GM19455 (cell line): ENCODE data around the gene USP22.
A peak's percentile ranks its signal among the peaks of the same experiment; 100 is the strongest.
"Not testable (repeated sequence)": the region's sequence is repeated elsewhere in the genome, so short reads cannot be mapped to it uniquely, and the experiment has no call there.

Source experiments
- ATAC-seq: cut with Tn5 transposase; IDR thresholded peaks from one replicate; pipeline ENCODE4 v1.9.1; 2021; ENCODE audit not compliant: unreplicated experiment

USP22 gene

DNA sequence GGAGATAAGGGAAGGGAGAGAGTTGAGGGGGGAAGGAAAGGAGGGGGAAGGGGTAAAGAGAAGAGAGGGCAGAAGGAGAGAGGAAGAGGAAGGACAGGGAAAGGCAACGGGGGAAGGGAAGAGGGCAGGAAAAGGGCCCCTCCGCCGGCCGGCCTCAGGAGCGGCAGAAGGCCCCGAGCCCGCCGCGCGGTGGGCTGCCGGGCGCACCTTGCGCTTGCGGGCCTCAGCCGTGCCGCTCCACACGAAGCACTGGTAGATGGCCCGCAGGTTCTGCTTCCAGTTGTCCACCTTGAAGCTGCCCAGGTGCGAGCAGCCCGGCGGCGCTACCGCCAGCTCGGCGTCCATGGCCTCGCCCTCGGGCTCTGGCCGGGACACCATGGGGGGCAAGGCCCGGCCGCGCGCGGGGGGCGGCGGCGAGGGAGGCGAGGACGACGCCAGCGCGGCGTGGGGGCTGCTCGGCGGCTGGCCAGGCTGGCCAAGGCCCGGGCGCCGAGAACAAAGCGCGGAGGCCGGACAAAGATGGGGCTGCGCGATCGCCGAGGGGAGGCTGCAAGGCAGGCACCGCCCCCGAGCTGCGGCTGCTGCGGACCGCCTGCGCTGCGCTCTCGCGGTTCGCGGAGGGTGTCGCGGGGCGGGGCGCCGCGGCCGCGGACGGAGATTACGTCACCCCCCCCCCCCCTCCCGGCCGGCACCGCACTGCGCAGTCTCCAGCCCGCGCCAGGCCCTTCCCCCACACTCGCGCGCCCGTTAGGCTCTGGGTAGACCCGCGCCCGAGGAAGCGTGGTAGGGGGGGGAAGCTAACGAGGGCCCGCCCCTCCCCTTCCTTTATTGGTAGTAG, at the start of gene USP22:
Gene USP22, minus strand, starts transcription at position 554 of the 838 bp plus-strand sequence. Its CDS starts 176 bp downstream, at position 378.
- ATAC-seq, result peak; percentile 56

GRCh38 chr17:21090902-21091618, 48.2 kb upstream of the USP22 start:
- no peak for ATAC-seq

DNA sequence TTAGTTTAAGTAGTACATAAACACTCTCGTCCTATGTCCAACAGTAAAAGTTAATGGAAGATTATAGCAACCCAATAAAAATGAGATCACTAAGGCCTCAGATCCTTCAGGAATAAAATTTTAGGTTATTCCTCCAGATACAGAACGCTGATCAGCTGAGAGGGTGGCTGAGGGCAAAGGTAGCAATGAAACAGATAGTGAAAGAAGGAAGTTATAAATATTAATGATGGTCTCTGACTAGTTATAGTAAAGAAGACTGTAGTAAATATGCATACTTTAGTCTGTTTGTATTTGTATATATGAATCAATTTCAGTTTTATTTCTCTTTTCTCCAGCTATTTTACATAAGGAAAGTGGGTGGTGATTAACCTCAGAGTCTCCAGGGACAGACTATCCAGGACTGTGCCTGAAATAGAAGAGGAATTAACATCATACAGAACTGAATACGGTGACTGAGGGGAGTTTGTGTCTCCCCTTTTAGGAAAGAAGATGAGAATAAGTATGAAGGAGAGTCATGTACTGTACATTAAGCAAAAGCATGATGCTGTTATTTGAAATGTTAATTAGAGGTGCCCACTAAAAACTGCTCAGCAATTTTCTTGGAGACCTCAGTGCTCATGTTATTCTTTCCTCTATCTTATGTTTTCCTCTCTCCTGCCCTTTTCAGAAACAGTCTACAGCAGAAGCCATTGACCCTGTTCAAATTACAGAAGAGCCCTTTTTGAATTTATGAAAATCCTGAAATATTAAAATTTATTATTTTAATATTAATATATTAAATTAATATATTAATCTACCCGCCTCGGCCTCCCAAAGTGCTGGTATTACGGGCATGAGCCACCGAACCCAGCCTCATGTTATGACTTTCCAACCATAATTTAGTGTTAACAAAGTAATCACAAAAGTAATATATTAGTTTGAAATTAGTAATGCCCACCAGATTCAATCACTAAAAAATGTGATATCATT, 47.4 kb upstream of the USP22 start:
- ATAC-seq, result no peak

GRCh38 chr17:21089145-21089544, 46.3 kb upstream of the USP22 start:
- ATAC-seq, result no peak

- no peak for ATAC-seq
Measured at GRCh38 chr17:21085707-21086106, 42.9 kb upstream of the USP22 start.

GRCh38 chr17:21085280-21085679, 42.5 kb upstream of the USP22 start:
- not testable (repeated sequence) for ATAC-seq

- ATAC-seq, result no peak
Measured at GRCh38 chr17:21082001-21082436, 39.2 kb upstream of the USP22 start.

GRCh38 chr17:21079196-21079595, 36.4 kb upstream of the USP22 start:
- ATAC-seq, result no peak

DNA sequence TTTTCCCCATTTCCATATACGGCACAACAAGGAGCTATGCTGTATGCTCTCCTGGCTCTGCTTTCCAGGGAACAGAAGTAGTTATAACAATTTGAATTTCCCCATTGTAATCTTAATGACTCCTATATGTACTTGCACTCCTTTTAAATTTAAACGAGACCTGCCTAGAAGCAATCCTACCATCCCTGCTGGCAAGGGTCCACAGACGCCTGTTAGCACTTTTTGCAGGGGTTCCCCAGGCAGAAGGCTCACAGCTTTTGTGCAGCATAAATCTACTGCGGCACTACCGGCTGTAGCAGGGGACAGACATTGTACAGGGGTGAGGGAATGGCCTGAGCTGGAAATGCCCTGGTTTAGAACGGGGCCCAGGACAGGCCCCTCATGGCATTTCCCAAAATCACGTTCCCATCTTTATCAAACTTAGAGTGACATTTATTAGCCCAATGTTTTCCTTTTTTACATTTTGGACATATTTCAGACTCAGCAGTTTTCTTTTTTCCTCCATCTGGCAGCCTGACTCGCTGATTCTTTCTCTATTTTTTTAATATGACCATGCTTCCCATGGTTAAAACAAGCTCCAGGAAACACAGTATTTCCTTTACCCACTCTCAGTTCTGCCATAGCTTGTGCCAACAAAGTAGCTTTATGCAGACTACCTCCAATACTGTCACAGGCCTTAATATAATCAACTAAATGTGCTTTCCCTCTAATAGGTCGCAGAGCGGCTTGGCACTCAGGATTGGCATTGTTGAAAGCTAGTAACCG, 35.4 kb upstream of the USP22 start:
- no peak for ATAC-seq

GRCh38 chr17:21077281-21077680, 34.5 kb upstream of the USP22 start:
- ATAC-seq, result no peak

GRCh38 chr17:21076242-21076641, 33.4 kb upstream of the USP22 start:
- ATAC-seq, result no peak

DNA sequence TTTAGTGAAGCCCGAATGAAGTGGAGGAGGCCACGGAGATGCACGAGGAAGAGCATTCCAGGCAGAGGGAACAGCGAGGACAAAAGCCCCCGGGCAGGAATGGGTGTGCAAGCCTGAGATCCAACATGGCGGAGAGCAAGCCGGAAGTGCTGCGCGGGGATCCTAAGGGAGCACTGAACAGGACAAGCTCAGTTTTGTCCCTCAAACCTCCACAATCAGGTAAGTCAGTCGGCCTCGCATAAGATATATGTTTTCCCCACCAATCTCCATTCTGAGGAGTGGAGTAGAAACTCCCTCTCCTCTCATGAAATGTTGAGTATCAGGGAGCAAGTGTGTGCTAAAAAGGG, 32.9 kb upstream of the USP22 start:
- ATAC-seq, result no peak

DNA sequence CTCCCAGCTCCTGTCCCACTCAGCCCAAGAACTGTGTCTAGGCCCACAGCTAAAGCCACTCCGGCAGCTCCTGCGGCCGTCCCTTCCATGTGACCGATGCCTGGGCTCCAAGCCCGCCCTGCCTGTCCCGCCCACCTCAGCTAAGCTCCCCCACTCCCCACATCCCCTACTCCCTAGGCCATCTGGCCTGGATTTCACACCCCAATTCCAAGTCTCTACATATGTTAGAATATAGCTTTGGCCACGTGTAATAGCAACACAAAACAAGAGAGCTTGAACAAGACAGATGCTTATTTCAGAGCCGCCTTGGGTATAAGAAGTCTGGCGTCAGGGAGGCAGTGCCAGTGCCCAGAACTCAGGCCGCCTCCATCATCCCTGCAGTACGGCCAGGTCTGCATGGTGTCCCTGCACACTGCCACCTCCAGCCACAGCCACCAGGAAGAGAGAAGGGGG, 30.0 kb upstream of the USP22 start:
- no peak for ATAC-seq

GRCh38 chr17:21066394-21066793, 23.6 kb upstream of the USP22 start:
- no peak for ATAC-seq

DNA sequence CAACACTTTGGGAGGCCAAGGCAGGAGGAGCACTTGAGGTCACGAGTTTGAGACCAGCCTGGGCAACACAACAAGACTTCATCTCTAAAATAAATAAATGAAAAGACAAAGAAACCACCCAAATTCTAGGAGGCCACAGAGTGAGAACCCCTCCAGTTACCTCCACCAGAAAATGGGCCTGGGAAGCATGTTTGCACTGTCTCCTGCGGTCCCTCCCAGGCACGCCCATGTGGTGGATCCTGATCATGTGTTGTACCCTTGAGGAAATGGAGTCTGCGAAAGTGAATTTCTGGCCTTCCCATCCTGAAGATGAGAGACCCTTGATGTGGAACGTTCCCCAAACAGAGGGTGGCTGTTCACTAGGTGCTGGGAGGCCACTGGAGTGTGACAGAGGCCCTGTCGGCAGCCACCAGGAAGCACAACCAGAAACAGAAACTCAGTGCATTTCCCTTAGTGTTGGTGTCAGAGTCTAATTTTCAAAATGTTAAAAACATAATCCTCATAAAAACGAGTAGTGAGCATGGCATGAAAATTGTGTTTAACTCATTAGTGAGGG, 19.2 kb upstream of the USP22 start:
- peak; percentile 65 for ATAC-seq

GRCh38 chr17:21061158-21061835, 18.5 kb upstream of the USP22 start:
- no peak for ATAC-seq

- ATAC-seq, result no peak
Measured at GRCh38 chr17:21059761-21060160, 16.9 kb upstream of the USP22 start.

DNA sequence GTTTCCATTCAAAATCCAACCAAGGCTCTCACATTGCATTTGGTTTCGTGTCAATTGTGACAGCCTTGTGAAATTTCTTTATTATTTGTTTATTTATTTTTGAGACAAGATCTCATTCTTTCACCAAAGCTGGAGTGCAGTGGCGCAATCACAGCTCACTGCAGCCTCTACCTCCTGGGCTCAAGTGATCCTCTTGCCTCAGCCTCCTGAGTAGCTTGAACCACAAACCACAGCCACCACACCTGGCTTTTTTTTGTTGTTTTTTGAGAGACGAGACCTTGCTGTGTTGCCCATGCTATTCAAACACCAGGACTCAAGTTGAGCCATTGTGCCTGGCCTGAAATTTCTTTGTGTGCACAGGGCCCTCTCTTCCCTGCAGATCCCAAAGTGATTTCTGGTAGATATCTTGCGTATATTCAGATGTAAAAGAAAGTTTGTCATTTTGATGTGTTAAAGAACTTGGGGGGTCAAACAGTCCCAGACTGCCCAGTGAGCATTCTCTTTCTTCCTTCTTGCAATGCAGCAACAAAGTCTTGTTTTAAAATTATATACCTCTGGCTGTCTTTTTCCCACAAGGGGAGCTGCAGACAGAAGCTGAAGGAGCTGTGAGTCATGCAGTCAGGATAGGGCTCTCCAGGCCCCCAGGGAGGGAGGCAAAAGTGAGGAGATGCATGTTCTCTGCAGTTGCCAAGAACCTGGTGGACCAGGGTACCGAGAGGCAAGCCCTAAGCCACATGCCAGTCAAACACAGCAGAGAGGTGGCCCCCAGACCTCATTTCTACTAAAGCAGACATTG, 15.5 kb upstream of the USP22 start:
- no peak for ATAC-seq

GRCh38 chr17:21053056-21053455, 10.2 kb upstream of the USP22 start:
- ATAC-seq, result peak; percentile 68
